ENCODE results near the gene POLR1C.
"Not testable (repeated sequence)": the region's sequence is repeated elsewhere in the genome, so short reads cannot be mapped to it uniquely, and the experiment has no call there.

Gene POLR1C

GRCh38 chr6:43510827-43511163 is 6.1 kb upstream of the POLR1C start:
- DNase-seq: no peak

- DNase-seq: no peak
Observed at GRCh38 chr6:43511824-43512415, 5.0 kb upstream of the POLR1C start.

- no peak for DNase-seq
Observed at GRCh38 chr6:43515808-43516207, 1.1 kb upstream of the POLR1C start.

GRCh38 chr6:43516367-43516696 is 557 bp upstream of the POLR1C start:
- DNase-seq: no peak

GRCh38 chr6:43517505-43518357 is 842 bp downstream of the POLR1C start:
- DNase-seq: no peak

GRCh38 chr6:43520097-43520496 is 3.2 kb downstream of the POLR1C start:
- no peak for DNase-seq

- DNase-seq: no peak
Observed at GRCh38 chr6:43521836-43522235, 4.9 kb downstream of the POLR1C start.

- DNase-seq: no peak
Observed at GRCh38 chr6:43522547-43523261, 5.8 kb downstream of the POLR1C start.

- no peak for DNase-seq
Observed at GRCh38 chr6:43523284-43523683, 6.4 kb downstream of the POLR1C start.

GRCh38 chr6:43524483-43524961 is 7.6 kb downstream of the POLR1C start:
- DNase-seq: no peak

- DNase-seq: no peak
Observed at GRCh38 chr6:43532201-43532600, 15.3 kb downstream of the POLR1C start.

GRCh38 chr6:43538986-43539385 is 22.1 kb downstream of the POLR1C start:
- DNase-seq: not testable (repeated sequence)

GRCh38 chr6:43539409-43539808 is 22.5 kb downstream of the POLR1C start:
- DNase-seq: not testable (repeated sequence)

- DNase-seq: no peak
Observed at GRCh38 chr6:43540507-43540906, 23.6 kb downstream of the POLR1C start.

GRCh38 chr6:43541774-43542471 is 25.0 kb downstream of the POLR1C start:
- no peak for DNase-seq

GRCh38 chr6:43544461-43544860 is 27.6 kb downstream of the POLR1C start:
- DNase-seq: no peak

- no peak for DNase-seq
Observed at GRCh38 chr6:43547222-43547621, 30.3 kb downstream of the POLR1C start.

- not testable (repeated sequence) for DNase-seq
Observed at GRCh38 chr6:43557620-43558019, 40.7 kb downstream of the POLR1C start.

- DNase-seq: no peak
Observed at GRCh38 chr6:43559328-43559727, 42.4 kb downstream of the POLR1C start.

GRCh38 chr6:43570876-43571441 is 54.1 kb downstream of the POLR1C start:
- no peak for DNase-seq

All from central memory CD4-positive, alpha-beta T cell (primary cell).